Measurements from ENCODE around the gene TEP1.
"Not testable (repeated sequence)": the region's sequence is repeated elsewhere in the genome, so short reads cannot be mapped to it uniquely, and the experiment has no call there.

TEP1 gene

GRCh38 chr14:20341032-20341431 is 72.3 kb downstream of the TEP1 start:
- DNase-seq (ENCODE audit: low spot score): not testable (repeated sequence)

GRCh38 chr14:20334017-20334416 is 79.3 kb downstream of the TEP1 start:
- DNase-seq (ENCODE audit: low spot score): no peak

- DNase-seq (ENCODE audit: low spot score): no peak
These were observed 79.8 kb downstream of the TEP1 start for GRCh38 chr14:20333494-20333841.

GRCh38 chr14:20332788-20333493 is 80.4 kb downstream of the TEP1 start, which contains the start of gene CCNB1IP1:
TSS of gene CCNB1IP1 (minus strand) at chr14:20333279. CDS start at chr14:20316523, 16,756 bp downstream.
- DNase-seq (ENCODE audit: low spot score): peak; percentile 89

GRCh38 chr14:20332431-20332787 is 80.9 kb downstream of the TEP1 start:
- peak; percentile 24 for DNase-seq (ENCODE audit: low spot score)

GRCh38 chr14:20331053-20331613 is 82.2 kb downstream of the TEP1 start:
- DNase-seq (ENCODE audit: low spot score): no peak

GRCh38 chr14:20329355-20329754 is 83.9 kb downstream of the TEP1 start:
- no peak for DNase-seq (ENCODE audit: low spot score)

GRCh38 chr14:20328705-20329104 is 84.6 kb downstream of the TEP1 start:
- DNase-seq (ENCODE audit: low spot score): no peak

- peak; percentile 56 for DNase-seq (ENCODE audit: low spot score)
These were observed 86.1 kb downstream of the TEP1 start for GRCh38 chr14:20327005-20327869.

- DNase-seq (ENCODE audit: low spot score): no peak
These were observed 95.6 kb downstream of the TEP1 start for GRCh38 chr14:20317720-20318119.
